ENCODE measurements around the gene OGA.

- TF ChIP-seq POLR2AphosphoS5 (IDR thresholded peaks at IDR 0.05): no peak
- no peak for TF ChIP-seq CTCF (IDR thresholded peaks at IDR 0.05 in 8 of 11, conservative IDR thresholded peaks at IDR 0.05 in 3 of 11)
Observed at GRCh38 chr10:101772017-101772894, 46.0 kb downstream of the OGA start.
